SIG-M5 (cell line): Measurements from ENCODE around the gene NFIA.

Experiments used
- DNase-seq: peaks from one replicate; lab custom pipeline; 2025; lab: John Stamatoyannopoulos, UW

Gene NFIA

GRCh38 chr1:61397935-61398334 is 315.6 kb downstream of the NFIA start:
- DNase-seq = no peak

GRCh38 chr1:61399199-61399598 is 316.8 kb downstream of the NFIA start:
- no peak for DNase-seq

- no peak for DNase-seq
These were observed 317.9 kb downstream of the NFIA start for GRCh38 chr1:61400131-61400770.

DNA sequence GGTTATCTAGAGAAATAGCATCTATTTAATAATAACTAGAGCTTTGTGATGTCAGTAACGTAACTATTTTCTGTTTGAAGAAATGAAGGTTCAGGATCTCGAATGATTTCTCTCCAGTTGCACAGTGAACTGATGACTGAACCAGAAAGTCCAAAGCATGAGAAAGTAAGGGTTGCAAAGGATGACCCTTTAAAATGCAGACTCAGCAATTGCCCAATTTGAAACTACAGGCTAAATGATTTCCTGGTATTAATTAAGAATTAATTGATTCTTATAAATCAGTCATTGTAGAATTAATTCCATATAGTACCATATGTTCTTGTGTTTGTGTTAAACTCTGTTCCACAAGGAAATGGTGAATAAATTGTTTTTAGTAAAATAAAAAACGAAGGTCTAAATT is 318.6 kb downstream of the NFIA start:
- DNase-seq = no peak

- DNase-seq = no peak
These were observed 321.6 kb downstream of the NFIA start for GRCh38 chr1:61403679-61404596.

DNA sequence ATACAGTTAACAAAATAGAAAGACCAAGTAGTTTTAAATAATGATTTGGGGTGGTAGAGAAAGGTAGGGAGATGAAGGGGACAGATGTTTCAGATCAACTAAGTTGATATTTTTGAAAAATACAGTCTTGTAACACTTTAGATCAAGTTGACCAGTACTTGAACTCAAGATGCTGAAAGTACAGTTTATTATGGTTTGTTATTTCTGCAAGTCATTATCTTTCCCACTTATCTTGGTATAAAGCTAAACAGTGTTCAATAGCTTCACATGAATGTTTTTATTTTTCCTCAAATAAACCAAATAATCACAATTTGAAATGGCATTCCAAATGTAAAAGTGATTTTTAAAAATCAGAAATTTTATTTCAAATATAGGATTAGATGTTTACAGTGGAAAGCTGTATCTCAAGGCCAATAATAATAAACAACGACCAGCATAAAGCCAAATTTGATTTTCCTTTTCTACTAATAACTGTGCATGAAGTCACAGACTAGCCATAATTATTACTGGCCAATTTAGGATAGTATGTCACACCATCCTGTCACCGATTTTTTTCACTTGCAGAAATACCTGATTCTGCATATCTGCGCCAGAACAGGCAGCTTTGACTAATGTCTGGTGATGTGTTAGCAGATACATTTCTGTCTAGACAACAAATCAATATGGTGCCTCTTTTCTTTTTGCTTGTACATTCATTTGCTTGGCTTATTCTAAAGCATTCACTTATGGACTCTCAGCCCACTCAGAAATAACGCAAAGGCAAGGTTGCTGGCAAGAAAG is 322.4 kb downstream of the NFIA start:
- no peak for DNase-seq

GRCh38 chr1:61406467-61406866 is 324.1 kb downstream of the NFIA start:
- DNase-seq = no peak

GRCh38 chr1:61412601-61413000 is 330.2 kb downstream of the NFIA start:
- no peak for DNase-seq

GRCh38 chr1:61419196-61419595 is 336.8 kb downstream of the NFIA start:
- DNase-seq = no peak

DNA sequence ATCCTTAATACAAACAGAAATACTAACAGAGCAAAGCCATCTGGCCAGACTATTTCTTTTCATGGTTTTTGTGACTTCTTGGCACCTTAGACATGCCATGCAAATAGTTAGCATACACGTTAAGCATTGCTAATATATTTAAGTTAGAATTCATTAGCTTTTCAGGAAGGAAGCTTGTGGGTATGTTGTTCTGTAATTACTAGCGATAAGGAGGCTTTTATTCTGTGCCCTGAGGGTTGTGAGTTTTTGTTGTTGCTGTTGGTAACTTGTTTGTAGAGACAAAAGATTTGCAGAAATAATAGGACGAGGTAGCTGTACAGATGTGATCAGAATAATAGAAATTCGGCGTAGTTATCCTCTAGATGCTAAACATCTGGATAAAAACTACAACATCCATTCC is 337.3 kb downstream of the NFIA start:
- DNase-seq = no peak

DNA sequence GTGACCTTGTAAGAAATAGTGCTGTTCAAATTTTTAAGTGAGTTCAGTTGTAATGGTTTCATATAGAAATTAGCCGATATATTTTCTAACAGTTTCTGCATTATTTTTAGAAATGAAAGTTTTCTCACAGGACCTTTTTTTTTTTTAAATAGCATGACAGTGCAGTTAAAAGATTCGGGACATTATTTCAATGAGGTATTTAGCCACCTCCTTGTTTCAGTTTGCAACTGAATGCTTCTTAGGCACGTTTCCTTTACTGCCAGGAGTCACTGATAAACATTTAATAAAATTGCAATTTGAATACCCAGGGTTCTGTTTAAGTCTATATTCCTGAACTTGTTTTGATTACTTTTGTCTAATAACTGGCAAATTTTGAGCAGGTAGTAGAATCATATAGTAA is 337.9 kb downstream of the NFIA start:
- no peak for DNase-seq

DNA sequence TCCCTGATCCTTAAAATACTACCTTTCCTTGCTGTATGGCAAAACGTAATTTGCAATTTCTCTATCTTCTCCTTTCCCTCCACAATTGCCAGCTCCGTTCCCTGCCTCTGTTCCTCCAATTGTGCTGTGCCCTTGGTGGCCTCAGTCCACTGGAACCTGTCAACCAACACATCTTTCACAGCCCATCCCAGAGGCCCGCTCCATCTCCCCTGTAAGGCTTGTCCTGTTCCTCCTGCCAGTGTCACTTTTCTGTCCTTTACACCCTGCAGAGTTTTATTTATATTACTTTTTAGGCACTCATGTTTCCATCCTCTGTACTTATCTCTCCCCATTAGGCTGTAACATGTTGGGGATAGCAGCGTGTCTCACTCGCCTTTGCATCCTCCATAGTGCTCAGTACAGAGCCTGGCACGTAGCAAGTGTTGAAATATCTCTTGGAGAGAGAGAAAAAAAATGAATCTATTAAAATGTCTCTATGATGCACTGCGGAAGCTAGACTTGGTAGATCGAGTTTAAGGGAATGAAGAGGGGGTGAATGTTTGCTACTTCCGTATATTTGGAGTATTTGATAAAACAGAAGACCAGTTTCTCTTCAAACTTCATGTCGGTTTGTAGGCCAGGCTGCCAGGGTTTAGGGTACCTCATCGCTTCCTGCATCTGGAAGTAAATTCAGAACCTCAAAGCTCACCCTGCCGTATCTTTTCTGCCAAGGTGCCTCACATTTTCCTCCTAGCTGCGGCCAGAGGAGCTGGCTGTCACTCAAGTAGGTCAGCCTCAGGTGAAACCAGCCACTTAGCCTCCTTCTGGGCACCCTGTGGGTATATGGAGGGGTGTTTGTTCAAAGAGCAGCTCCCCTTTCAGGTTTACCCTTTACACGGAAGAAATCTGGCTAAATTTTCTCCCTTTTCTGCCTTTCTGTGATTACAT is 338.8 kb downstream of the NFIA start:
- DNase-seq = no peak

DNA sequence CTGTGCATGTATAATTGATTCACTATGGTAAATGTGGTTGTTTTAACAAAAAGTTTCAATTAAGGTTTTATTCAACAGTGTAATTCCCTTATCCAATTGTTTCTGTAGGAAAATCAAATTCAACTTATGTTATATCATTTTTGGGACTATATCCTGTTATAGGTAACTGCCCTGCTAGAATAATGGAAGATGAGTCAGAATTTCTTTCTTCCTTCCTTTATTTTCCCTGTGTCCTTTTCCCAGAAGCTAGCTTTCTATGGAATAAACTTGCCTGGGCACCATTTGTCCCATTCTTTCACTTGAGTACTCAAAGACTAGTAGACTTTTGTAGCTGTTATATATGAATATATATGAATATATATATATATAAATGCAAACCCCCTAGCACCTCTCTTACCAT is 341.3 kb downstream of the NFIA start:
- DNase-seq = no peak

- no peak for DNase-seq
These were observed 342.0 kb downstream of the NFIA start for GRCh38 chr1:61424382-61424781.

GRCh38 chr1:61425040-61425439 is 342.7 kb downstream of the NFIA start:
- DNase-seq = no peak

- no peak for DNase-seq
These were observed 343.9 kb downstream of the NFIA start for GRCh38 chr1:61426254-61426653.

- DNase-seq = no peak
These were observed 344.5 kb downstream of the NFIA start for GRCh38 chr1:61426885-61427284.

DNA sequence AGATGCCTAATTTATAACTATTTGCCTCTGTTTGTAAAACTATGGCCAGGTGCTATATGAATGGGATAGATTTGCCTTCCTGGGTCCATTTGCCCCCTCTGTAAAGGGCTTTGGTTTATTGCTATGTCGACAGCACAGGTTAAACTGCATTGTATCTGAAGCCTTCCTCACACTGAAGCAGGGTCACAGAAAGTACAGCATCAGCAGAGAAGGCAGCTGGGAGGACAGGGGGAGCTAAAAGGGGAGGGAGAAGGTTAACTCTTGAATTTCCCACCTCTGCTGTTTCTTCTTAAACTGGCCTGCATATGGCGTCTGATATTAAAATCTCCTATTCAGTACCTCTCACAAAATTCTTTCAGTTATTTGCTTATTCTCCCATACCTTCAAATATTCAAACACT is 345.1 kb downstream of the NFIA start:
- no peak for DNase-seq

DNA sequence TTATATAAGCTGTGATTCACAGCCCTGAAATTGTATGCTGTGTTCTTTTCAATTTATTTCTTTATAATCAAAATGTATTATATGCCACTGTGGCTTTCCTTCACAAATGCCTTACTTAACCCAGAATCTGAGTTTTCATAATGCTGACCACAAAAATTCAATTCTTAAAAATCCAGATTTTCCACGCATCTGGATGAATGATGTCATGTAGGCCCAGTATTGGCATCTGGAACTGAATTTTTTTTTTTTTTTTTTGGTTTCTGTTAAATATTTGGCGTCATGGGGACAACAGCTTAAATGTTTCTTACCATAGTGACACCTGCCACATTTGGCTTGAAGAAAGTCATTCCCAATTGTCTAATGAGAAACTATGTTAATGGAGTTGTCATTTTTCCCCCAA is 345.8 kb downstream of the NFIA start:
- no peak for DNase-seq

GRCh38 chr1:61432616-61433388 is 350.4 kb downstream of the NFIA start:
- DNase-seq = no peak

DNA sequence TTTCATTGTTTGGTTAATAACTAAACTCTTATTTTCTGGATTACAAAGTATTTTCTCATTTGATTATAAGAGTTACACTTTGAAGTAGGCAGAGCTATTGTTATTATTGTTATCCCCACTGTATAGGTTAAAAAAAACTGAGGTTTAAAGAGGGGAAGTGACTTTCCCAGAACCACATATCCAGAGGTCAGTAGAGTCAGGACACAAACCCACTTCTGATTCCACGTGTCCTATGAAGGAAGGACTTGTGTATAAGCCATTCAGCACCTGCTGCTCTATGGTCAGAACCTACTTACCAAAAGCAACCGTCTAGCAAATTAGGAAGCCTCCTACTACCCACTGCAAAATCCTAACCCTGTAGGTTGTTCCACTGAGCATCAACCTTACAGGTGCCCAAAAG is 351.3 kb downstream of the NFIA start:
- DNase-seq = no peak
